IPS DF 4.7 (cell line): Measurements from ENCODE around the gene GRIA3.

Experiments used
- DNase-seq: peaks from one replicate; pipeline ENCODE4 v3.0.0-alpha.2; 2013; ENCODE audit warnings: low spot score; ENCODE audit errors: extremely low read depth

Gene GRIA3

GRCh38 chrX:123193101-123193500 lies 9.0 kb downstream of the GRIA3 start:
- no peak for DNase-seq

DNA sequence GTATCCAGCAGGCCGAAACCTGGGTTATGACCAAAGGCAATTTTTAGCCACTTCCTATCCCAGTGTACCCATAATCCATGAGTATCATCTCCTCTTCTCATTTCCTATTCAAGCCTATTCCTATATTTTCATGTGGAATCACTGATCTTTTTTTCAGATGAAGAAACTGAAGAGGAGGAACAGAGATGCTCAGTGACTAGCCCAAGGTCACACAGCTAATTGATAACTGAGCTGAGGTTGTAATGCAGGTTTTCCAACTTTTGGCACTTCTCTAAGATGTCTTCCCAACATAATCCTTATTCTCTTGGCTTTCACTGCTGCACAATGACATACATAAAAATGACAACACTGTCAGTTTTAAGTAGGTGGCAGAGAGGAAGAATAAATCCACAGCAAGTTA lies 15.3 kb downstream of the GRIA3 start:
- DNase-seq = no peak

GRCh38 chrX:123201720-123202119 lies 17.6 kb downstream of the GRIA3 start:
- no peak for DNase-seq

DNA sequence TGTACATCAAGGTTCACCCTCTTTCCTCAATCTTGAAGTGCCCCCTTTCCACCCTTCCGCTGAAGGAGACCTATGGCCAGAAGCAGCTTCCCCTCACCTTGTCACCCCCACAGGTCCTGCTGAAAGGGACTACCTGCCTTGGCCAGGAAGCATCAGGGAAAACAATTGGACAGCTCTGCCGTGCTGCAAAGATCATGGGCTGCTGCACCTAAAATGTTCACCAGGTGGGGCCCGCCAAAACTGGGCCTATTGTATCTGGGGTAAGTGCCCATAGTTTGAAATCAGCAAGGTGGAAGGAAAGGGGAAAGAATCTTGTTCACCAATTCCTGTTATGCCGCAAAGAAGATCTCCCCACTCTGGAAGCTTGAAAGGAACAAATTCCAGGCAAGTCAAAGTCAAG lies 18.4 kb downstream of the GRIA3 start:
- no peak for DNase-seq

- DNase-seq = no peak
Observed at GRCh38 chrX:123203772-123204171, 19.7 kb downstream of the GRIA3 start.

GRCh38 chrX:123206176-123206575 lies 22.1 kb downstream of the GRIA3 start:
- no peak for DNase-seq

- DNase-seq = no peak
Observed at GRCh38 chrX:123210252-123210651, 26.2 kb downstream of the GRIA3 start.

DNA sequence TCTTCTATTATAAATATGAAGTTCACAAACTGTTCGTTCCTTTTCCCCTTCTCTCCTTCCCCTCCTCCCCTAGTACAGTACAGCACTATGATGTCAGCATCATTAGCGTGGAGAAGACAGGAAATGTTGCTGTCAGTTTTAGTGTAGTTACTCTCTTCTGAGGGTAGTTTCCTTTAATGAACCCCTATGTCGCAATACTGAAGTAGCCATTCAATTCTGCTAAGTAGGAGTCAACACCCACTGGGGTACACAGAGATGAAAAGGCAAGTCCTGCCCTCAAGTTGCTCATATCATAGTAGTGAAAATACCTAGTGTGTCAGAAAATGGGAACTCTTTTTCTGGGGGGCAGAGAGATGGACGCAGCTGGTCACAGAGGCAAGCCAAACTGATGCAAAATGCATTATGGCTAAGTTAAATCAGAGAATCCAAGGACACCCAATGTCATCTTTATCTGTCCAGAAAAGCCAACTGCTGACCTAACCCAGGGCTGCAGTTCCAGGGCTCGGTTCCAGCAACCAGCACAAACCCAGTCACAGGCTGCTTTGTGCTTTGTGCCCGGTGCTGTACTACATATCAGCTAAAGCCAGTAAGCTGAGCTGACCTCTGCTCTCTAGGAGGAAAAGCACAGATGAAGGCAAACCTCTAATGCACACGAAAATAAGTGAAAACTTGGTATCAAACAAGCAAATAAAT lies 31.5 kb downstream of the GRIA3 start:
- DNase-seq = no peak

DNA sequence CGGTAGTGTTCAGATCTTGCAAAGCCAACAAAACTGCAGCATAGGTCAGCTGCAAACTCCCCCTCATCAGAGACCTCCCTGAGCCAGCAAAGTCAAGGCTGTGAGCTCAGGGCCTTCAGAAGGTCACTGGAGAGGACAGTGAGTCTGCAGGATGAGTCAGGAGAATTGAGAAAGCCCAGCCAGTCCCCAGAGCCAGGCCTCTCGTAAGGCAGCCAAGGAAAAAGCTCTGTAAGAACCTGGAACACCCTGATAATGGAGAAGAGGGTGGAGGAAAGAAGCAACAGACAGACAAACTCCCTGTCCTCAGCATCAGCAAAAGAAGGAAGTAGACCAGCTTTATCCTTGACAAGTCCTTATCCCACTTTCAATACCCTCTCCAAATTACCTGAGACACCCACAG lies 33.0 kb downstream of the GRIA3 start:
- no peak for DNase-seq

DNA sequence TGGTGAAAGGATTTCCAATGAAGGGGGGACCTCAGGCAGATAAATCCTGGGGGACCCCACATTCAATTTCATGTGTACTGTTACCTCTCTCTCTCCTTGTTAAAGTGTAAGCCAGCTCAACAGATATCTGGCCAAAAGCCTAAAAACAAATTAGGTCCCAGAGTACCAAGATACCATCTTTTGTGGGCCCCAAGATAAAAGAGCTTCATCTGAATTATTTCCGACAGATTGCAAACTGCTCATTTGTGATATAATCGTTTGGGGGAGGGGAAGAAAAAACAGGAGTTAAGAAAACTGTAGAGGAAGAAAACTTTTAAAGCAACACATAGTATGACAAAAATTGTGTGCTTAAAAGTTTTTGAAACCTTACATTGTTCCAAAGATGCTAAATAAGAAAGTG lies 33.6 kb downstream of the GRIA3 start:
- DNase-seq = no peak

DNA sequence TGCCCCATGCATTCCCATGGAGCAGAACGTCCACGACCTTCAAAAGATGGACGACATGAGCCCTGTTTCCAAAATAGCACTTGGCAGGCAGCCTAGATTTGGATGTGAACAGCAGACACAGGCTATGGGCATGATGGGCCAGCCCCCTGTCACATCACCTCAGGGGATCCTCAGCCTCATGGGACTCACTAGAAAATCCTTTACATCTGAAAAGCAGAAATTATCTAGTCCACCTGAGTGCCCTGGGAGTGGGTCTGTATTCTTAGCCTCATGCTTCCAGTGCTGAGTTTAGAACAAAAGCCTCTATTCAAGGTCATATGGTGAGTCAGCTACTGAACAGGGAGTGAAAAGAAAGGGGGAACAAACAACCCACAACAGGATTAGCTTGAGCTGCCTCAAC lies 35.8 kb downstream of the GRIA3 start:
- no peak for DNase-seq

DNA sequence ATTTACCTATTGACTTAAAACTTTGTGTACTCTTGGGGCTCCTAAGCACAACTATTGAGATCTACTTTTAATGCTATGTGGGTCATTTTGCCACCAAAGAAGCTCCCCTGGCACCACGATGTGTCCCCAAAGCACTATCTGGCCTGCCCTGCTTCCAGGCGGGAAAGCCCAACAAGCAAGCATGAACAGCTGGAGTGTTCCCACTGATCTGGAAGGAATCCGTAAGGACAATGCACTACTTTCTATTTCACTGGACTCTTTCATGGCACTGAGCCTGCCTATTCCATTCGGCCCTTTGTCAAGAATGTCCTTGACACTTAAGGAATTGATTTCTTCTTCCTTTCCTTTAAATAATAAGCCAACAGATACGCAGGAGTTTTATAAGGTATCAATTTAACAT lies 38.8 kb downstream of the GRIA3 start:
- no peak for DNase-seq

- no peak for DNase-seq
Observed at GRCh38 chrX:123223409-123223808, 39.3 kb downstream of the GRIA3 start.

- no peak for DNase-seq
Observed at GRCh38 chrX:123223859-123224258, 39.8 kb downstream of the GRIA3 start.

GRCh38 chrX:123230798-123231197 lies 46.7 kb downstream of the GRIA3 start:
- DNase-seq = no peak

- no peak for DNase-seq
Observed at GRCh38 chrX:123236859-123237258, 52.8 kb downstream of the GRIA3 start.

DNA sequence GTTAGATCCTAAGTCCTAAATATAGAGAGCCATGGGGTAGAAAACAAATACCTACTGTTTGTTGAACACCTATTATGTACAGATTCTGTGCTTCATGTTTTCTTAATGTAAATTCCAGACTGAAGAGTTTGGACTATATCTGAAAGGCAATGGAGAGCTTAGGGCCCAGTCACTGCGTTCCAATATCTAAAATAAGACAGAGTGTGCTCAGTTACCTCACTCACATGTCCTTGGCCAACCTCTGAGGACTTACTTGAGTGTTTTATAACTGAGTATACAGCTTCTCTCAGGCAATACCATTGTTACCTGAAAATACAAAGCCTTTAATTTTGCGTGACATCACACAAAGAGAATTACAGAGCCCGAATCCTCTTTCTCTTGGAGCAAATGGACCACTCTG lies 53.2 kb downstream of the GRIA3 start:
- no peak for DNase-seq

DNA sequence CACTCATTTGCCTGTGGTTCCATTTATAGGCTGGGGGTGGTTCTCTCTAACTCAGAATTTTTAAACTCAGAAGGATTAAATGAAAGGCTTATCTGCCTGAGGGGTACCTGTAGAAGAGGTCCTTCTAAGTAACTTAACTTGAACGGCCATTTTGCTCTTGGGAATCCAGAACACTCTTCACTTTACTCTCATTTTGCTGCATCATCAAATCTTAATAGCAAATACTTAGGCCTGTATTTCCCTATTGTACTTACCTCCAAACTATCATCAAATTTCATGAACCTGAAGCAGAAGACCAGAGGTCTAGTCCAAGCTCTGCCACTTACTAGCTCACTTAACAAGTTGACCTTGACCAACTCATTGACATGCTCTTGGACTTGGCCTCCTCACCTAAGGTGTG lies 70.4 kb downstream of the GRIA3 start:
- no peak for DNase-seq

DNA sequence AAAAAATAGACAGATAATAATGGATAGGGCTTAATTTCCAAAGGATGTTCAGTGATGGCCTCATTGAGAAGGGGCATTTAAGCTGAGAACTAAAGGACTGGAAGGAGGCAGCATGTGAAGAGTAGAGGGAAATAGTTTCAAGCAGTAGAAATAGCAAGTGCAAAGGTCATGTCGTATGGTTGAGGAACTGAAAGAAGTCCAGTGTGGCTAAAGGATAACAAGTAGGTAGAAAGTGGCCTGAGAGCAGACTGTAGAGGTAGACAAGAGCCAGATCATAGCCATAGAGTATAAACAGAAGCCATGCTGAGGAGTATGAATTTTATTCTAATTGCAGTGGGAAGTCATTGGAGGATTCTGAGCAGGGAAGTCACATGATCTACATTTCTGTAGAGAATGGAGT lies 72.3 kb downstream of the GRIA3 start:
- DNase-seq = no peak

GRCh38 chrX:123260920-123261418 lies 76.9 kb downstream of the GRIA3 start:
- DNase-seq = no peak

- DNase-seq = no peak
Observed at GRCh38 chrX:123263270-123263669, 79.2 kb downstream of the GRIA3 start.

DNA sequence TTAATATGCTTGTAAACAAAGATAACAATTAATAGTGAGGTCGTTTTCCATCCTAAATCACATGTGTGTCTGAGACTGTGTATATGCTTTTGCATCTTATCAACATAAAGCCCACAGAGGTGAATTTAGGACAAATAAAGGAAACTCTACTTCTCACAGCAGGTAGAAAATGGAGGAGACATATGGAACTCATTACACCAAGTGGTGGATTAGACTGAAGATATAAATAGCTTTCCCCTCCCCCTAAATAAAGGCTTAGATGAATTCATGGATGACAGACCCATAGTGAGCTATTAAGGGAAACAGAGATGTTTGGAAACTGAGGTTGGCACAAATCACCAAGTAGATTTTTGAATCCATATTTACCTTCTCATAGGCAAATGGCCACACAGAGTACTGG lies 79.7 kb downstream of the GRIA3 start:
- no peak for DNase-seq

DNA sequence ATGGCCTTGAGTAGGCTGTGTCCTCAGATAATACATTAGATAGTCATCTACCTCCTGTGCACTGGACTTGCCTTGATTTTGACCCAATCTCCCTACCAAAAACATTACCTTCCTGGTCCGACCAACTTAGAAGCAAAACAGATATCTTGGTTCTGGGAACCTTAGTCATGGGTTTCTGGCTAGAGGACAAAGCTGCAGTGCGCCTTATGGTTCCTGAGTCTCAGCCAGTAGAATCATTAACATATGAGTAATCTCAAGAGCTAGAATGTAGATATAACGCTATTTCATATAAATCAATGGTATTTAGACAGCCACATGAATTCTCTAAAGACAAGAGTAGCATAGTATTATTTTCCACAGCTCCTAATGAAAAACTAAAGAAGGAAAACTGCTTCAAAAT lies 83.1 kb downstream of the GRIA3 start:
- DNase-seq = no peak

DNA sequence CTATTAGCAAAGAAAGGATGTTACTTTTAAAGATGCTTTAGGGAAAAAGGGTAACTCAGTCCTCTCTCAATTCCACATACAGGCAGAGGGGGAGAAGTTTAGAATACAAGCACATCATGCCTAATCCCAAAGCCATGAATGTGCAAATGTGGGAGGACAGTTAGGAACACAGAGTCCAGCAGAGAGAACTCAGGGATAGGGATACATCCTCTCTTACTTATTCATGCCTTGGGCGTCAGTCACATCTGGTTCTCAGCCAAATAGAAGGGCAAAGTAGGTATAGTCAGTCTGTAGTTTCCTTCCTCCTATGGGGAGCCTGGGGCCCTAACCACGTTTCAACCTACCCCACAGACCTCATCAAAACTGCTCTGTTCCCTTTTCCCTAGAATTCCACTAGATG lies 87.8 kb downstream of the GRIA3 start:
- no peak for DNase-seq
